Prostate gland (tissue), 2 donors: Measurements from ENCODE around the gene MIOS.

Experiments
- CTCF ChIP-seq, 4 experiments: fragments of 200-600 bp in 2 of 4; fragments of 450-650 bp in 2 of 4; sonication (generic) in 2 of 4; IDR thresholded peaks; 1 replicate in 3 of 4; 2 replicates in 1 of 4; pipeline ENCODE4 v1.5.1; 2016 to 2019; ENCODE audit warnings: antibody characterized with exemption in 4 of 4, mild to moderate bottlenecking in 2 of 4, moderate library complexity in 2 of 4
- POLR2A ChIP-seq: fragments of 450-650 bp; IDR thresholded peaks from one replicate; pipeline ENCODE4 v1.6.1; 2016; ENCODE audit warnings: antibody characterized with exemption, mild to moderate bottlenecking
- POLR2AphosphoS5 ChIP-seq: sonication (generic); formaldehyde crosslinking; IDR thresholded peaks from one replicate; pipeline ENCODE4 v1.6.1; 2017; ENCODE audit warnings: antibody characterized with exemption

GRCh38 chr7:7577888-7578287, 11.2 kb downstream of the MIOS start:
- TF ChIP-seq POLR2A (no peak), CTCF (IDR thresholded peaks at IDR 0.05) (no peak), POLR2AphosphoS5 (no peak)
